HUES64 (cell line): ENCODE results near the gene FUOM.

Source experiments
- H3K27ac ChIP-seq: 2 replicates; pipeline ENCODE4 v1.7.0; 2013; ENCODE audit warnings: low read depth, low read length, inconsistent platforms
- H3K27me3 ChIP-seq: 2 replicates; pipeline ENCODE4 v1.6.1; 2013; ENCODE audit warnings: mild to moderate bottlenecking, low read length; ENCODE audit not compliant: insufficient read depth
- H3K36me3 ChIP-seq: 2 replicates; pipeline ENCODE4 v1.6.1; 2013; ENCODE audit warnings: mild to moderate bottlenecking, low read length; ENCODE audit not compliant: insufficient read depth
- H3K4me1 ChIP-seq: 2 replicates; pipeline ENCODE4 v1.6.1; 2013; ENCODE audit warnings: mild to moderate bottlenecking, low read length, moderate library complexity; ENCODE audit not compliant: insufficient read depth
- H3K4me3 ChIP-seq: 2 replicates; pipeline ENCODE4 v1.5.1; 2013; ENCODE audit warnings: mild to moderate bottlenecking, low read length, moderate library complexity
- H3K9ac ChIP-seq: 2 replicates; pipeline ENCODE4 v1.6.1; 2013; ENCODE audit warnings: mild to moderate bottlenecking, low read depth, low read length
- H3K9me3 ChIP-seq: 2 replicates; pipeline ENCODE4 v1.6.1; 2013; ENCODE audit warnings: low read depth, low read length; ENCODE audit not compliant: insufficient read depth
- WGBS: fragments of 150-250, 120-280 bp; methylation state at CpG from one replicate; pipeline ENCODE4 v1.1.7; 2013; ENCODE audit warnings: missing lambda C conversion rate; 5-methylcytosine and 5-hydroxymethylcytosine counted together

FUOM gene

DNA sequence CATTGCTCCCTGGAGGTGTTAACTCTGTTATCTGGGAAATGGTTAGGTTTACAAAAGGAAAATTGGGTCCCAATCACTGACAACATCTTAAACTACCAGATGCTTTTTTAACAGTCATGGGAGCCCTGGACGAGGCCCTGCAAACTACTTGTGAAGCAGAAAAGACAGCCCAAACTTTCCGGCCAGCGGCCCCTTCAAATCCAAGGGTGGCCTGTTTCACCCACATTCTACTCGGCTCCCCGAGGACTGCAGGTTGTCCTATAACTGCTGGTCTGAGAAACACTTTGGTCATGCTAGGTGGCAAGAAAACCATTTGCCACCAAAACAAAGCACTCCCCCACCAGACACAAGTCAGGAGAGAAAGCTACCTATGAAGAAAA is 51.7 kb downstream of the FUOM start:
- Histone ChIP-seq H3K27ac (no peak overlapping the region), H3K4me1 (no peaks in the 10 kb centered on the region), H3K36me3 (peaks cover 22% of the 10 kb centered on the region), H3K27me3 (no peaks in the 10 kb centered on the region), H3K9ac (no peak overlapping the region), H3K4me3 (no peak overlapping the region), H3K9me3 (no peaks in the 10 kb centered on the region)
- 93% methylated on average over 5 of the region's 5 CpGs for whole genome bisulfite sequencing
